ENCODE measurements around the gene DLG2.
"Not testable (repeated sequence)": the region's sequence is repeated elsewhere in the genome, so short reads cannot be mapped to it uniquely, and the experiment has no call there.

Gene DLG2

DNA sequence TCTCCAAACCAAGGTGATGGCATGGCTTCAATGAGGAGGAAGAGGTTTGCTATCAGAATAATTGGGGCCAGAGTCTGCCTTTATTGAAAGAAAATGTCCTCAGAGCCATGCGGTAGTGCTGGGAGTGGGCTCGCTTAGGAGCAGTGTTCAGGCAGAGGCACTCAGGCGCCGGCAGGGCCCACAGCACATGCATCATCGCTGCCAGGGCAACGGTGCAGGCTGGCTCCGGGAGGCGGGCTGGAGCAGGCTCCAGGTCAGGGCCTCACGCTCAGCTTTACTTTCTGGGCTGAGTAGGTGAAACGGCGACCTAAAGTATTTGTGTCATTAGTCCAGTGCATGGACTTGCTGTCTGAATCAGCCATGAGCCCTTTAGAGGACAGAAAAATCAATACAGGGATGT, 2171.1 kb downstream of the DLG2 start:
- DNase-seq, result no peak

DNA sequence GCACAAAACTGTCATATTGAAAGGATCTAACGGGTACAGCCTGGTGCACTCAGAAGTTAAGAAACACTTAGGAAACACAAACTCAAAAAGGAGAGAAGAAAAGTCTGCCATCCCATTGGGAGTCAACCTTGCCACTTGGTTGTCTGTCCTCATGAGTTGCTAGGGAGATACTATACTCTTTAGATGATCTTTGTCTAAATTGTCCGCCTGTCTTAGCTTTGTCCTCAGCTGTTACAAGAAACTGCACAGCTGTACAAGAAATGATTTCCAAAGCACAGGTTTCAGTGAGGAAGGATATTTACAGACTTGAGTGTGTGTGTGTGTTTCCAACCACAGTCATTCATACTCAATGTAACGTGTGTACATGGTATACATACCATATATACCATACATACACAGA, 2171.8 kb downstream of the DLG2 start:
- no peak for DNase-seq

DNA sequence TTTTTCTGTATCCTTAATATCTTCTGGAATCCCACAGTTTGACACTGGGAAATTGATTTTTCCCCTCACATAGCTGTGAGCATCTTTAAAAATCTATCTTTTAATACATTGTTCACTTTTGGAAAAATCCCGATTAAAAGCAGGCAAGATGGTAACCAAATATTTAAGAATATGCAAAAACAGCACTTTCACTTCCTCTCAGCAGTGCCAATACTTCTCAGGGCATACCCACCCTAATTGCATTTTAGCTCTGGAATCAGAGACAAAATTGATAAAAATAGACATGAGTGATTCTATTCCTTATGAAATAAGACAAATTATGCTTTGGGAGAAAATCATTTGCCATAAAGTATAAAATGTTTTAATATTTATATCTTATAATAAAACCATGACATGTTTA, 2172.5 kb downstream of the DLG2 start:
- DNase-seq, result no peak

DNA sequence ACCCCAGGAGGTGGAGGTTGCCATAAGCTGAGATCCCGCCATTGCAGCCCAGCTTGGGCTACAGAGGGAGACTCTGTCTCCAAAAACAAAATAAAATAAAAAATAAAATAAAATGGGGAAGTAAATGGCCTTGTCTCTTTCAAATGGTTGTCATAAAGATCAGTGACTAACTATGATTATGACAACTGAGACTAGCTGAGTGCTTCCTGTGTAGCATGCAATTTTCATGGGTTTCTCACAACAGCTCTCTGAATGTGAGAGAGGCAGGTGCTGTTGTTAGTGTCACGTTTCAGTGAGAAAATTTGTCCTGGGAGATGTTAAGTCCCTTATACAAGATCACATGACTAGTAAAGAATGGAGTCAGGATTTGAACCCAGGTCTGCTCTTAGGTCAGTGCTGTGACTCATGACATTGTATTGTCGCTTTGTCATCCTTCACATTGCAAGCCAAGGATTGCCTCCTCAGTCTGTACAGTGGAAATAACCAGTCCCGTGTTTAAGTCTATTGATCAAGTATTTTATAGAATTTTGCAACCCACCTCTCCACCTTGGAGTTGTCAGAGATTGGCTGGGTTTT, 2177.7 kb downstream of the DLG2 start:
- no peak for DNase-seq

DNA sequence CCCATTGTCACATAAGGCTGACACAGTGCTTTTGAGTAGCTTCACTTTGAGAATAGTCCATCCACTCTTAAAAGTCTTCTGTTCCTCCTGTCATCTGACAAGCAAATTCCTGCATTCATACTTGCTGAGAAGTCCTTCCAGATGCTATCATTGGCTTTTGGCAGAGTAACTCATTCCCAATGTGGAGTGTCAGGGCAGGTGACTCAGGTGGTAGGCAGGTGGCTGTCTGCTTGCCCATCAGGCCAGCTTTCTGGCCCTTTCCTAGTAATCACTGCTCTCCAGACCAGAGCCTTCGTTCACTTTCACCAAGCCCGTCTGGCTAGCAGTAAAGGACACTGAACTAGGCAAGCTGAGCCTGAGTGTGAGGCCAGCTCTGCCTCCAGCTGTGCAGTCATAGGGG, 2178.5 kb downstream of the DLG2 start:
- DNase-seq, result no peak

DNA sequence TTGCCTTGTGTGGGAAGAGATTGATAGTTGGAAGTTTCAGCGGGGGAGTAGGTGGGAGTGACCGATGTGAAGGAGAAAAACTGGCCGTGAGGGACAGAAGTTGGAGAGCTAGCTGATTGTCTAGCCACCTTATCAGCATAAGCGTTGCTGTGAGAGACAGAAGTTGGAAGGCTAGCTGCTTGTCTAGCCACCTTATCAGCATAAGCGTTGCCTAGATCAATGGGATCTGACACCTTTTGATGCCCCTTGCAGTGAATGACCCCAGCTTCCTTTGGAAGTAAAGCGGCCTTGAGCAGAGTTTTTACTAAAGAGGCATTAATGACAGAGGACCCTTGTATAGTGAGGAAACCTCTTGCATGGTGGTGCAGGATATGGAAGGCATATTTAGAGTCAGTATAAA, 2183.3 kb downstream of the DLG2 start:
- DNase-seq, result not testable (repeated sequence)

DNA sequence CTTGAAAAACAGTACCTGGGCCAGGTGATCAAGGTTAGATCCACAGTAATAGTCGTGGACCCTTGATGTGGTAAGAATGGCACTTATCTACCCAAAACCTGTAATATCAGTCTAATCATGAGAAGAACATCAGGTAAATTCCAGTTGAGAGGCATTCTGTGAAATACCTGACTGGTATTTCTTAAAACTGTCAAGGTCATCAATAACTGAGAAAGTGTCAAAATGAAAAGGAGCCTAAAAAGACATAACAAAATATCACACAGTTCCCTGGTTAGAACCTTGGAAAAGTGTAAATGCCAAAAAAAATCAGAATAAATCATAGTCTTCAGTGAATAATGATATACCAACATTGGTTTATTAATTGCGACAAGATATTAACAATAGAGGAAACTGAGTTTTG, 2185.5 kb downstream of the DLG2 start:
- DNase-seq, result no peak

DNA sequence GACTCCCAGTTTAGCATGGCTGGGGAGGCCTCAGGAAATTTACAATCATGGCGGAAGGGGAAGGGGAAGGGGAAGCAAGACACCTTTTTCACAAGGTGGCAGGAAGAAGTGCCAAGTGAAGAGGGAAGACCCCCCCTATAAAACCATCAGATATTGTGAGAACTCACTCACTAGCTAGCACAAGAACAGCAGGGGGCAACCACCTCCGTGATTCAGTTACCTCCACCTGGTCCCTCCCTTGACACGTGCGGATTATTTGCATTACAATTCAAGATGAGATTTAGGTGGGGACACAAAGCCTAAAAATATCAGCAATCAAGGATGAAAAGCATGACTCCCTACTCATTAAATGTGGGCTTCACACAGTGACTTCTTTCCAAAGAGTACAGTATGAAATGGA, 2186.0 kb downstream of the DLG2 start:
- DNase-seq, result no peak

DNA sequence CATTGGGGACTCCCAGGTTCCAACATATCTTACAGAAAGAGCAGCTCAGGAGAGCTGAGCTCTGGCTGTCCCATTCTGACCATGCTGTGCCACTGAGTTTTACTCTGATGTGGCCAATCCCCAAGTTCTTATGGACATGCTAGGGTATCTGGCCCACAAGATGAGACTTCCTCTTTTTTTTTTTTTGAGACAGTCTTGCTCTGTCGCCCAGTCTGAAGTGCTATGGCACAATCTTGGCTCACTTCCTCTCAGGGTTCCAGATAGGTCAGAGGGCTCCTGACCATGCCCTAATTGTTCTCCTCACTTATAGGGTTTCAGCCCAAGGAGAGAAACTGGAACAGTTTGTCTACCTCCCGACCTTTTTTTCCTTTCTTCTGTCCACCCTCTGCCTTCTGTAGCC, 2188.7 kb downstream of the DLG2 start:
- no peak for DNase-seq

DNA sequence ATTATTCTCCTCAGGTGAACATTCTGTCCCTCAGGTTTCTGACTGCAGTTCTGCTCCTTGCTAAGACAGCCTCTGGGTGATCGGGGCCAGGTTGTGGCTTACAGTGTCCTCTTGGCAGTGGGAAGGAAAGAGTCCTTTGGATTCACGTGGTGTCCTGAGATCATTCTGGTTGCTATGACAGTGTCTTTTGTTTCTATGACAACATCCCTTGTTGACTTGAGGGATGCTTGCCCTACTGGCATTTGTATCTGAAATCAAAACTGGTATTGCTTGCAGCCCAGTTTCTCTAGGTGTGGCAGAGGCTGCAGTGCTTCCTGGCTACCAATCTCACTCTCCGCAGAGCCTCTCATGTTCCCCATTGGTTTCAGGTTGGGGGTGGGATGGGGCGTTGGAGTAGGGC, 2189.2 kb downstream of the DLG2 start:
- no peak for DNase-seq

DNA sequence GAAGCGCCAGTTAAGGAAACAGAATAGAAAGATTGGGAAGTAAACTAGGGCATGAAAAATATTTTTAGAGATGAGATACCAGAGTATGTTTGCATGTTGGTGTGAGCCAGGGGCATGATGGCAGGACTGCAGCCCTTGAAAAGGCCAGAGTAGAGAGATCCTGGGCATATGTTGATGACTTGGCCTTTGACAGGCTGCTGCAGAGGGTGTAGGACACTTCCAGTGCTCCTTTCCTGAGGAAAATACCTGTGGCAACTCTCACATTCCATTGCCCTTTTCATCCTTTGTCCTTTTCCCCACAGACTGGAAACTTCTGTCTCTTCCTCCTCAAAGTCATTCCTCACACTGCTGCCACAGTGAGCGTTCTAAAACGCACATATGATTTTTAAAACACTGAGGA, 2190.3 kb downstream of the DLG2 start:
- DNase-seq, result no peak

DNA sequence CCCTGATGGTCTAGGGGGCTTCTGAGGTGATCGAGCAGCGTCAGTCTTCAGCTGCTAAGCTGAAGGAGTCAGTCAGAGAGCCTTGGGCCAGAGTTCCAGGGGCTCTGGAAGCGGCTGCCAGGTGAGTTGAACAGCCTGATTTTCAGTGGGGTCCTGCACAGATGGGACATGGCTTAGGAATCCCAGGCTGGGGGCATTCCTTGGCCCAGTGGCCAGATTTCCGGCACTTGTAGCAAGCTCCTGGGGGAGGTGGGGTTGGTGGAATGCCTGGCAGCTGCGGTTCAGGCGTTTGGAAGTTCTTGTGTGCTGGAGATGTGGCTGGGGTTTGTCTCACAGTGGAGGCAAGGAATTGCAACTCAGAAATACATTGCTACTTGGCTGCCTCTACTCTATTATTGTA, 2192.3 kb downstream of the DLG2 start:
- DNase-seq, result not testable (repeated sequence)

DNA sequence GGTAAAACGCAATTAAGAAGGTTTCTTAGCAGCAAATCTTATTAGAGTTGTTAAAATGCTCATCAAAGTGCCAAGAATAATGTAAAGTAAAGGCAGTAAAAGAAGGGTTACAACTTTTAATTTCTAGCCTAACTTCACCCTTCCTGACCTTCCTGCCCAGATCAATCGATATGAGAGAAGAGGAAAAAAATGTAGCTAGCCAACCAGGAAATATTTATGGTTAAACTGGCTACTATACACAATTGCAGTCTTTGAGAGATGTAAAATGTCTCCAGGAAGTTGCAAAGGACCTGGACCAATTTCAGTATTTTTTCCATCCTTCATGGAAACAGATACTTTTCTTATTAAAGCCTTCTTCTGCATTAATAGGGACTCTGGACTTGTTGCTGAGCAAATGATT, 2199.2 kb downstream of the DLG2 start:
- no peak for DNase-seq

DNA sequence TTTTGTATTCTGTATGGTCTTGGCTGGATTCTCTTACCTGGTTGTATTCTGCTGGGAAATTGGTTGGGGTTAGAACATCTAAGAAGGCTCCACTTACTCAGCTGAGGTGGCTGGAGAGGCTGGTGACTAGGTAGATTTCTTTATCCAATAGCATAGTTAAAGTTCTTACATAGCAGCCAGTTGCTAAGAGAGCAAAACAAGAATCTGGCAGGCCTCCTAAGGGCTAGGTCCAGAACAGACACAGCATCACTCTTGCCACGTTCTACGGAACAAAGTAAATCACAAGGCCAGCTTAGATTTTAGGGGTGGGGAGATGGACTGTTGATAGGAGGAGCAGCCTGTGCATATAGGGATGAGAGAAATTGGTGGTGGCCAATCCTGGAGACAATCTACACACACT, 2199.6 kb downstream of the DLG2 start:
- no peak for DNase-seq

DNA sequence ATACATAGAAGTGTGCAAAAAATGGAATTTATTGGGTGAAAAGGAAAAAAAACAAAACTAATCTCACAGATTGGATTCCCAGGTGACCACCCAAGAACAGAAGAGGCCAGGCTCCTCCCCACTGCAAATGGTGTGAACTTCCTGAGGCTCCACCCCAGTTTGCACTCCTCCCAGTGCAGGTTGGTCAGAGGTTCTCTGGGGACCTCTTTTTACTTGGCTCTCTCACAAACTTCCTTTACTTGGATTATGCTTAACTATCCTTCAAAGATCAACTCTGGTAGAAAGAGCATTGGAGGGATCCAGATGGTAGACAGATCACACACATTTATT, 2202.0 kb downstream of the DLG2 start:
- no peak for DNase-seq

DNA sequence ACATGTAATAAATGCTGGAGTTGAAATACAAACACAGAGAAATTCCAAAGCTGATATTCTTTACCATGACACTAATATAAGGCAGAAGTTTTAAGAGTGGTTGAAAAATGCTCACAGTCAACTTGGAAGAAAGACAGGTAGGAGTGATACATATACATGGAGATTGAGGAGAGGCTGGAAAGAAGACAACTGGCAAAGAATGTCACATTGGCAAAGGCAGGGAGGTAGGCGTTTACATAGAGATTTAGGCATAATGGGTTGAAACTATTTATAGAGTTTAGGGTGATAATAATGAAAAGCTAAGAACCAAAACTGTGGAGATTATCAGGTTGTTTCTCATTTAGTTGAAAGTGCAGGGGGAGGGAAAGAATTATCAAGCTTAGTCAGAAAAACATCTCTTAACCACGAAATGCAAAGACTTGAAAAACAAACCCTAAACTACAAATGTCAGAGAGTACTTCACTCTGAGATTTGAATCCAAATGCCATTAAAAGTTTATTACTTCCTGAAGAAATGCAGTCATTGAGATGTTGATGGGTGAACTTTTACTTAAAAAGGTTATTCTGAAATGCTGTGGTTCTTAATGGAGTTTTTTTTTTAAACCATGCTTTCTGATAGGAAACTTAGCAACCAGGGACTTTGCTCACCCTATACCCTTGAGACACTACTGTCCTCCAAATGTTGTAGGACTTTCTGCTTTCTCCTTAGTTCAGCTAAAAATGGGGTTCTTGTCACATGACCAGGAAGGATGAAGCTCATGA, 2202.6 kb downstream of the DLG2 start:
- DNase-seq, result no peak

DNA sequence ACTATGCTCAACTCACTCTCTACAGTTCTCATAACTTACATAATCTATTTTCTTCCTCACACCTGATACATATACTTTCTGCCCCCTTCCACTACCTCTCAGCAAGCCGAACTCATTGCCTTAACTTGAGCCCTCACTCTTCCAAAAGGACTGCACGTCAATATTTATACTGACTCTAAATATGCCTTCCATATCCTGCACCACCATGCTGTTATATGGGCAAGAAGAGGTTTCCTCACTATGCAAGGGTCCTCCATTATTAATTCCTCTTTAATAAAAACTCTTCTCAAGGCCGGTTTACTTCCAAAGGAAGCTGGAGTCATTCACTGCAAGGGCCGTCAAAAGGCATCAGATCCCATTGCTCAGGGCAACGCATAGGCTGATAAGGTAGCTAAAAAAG, 2204.5 kb downstream of the DLG2 start:
- DNase-seq, result not testable (repeated sequence)

DNA sequence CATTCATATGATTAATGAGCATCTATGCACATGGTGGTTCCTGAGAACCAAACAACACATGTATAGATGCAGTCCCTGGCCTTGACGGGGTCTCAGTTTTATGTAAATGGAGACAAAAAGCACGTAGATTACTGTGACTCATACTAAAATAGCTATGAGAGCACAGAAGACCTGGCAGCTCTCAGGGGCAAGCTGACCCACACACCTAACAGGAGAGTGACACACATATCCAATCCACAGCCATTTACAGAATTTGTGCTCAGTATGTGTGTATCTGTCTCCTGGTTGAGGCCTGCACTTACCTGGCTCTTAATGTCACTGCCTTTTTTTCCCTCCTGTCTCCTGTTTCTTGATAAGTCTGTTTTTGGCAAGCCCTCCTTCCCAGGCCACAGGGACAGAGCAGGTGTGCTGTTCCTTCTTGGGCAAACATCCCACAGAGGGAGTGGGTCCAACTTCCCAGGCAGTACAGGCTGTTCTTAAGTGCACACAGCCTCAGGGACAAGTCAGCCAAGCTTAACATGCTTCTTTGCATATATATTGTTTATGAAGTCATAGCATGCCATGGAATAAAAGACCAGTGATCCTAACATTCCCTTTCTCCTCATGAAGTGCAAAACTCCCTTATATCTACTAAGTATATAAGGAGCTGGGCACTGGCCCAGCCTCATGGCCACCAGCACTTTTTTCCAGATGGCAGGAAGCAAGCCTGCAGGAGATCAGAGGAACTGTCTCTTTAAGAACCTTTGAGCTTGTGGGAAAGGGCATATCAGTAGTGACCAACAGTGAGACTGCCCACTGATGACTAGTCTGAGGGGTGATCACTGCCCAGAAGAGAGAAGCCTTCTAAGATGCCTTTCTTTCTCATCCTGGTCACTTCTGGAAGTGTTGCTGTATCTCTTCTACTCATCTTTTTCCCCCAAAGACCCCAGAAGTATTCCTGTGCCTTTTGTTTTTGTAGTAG, 2216.3 kb downstream of the DLG2 start:
- no peak for DNase-seq

DNA sequence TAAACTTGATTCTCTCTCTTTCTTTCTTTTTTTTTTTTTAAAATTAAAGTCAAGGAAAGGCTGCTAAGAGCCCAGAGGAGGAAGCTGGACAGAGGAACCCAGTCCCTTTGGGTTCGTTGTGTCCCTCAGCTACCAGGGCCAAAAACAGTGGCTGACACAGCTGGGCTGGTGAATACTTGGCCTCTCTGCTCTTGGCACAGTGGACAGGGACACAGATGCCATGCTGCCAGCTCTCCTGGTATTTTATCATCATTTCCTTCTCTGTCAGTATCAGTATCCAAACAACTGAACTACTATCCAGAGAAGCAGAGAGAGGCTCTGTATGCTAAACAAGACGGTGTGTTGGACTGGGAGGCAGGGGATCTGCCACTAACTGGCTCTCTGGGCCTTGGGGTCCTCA, 2217.3 kb downstream of the DLG2 start:
- DNase-seq, result no peak

DNA sequence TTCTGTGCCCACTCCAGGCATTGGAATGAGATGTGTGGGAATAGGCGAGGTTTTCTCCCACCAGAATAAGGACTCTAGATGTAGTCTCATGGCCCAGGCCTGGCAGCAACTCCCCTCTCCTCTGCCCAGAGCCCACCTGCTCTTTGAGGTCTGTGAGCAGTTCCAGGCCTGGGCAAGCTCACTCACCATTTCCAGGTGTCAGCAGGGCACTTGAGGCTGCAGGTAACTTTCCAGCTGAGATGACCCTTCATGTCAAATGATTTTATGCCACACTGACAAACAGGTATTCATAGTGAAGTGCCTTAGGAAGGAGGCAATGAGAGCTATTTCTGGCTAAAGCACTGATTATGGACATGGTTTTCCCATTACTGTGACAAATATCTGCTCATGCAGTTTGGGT, 2217.7 kb downstream of the DLG2 start:
- no peak for DNase-seq

DNA sequence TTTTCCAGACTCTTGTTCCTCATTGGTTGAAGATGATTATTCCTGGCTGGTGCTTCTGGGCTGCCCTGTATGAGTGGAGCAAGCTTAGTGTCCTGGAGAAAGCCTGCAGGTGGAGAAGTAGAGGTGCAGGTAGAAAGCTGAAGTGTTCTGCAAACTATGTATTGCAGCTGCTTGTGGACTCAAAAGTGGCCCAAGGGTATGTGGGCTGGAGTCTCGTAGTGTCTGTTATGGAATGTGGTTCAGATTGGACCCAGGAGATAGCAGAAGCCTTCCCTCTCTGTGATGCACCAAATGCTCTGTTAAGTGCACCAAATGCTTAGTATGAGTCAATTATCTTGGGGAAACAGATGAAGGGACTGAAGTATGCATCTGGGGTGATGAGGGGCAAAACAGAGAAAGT, 2218.2 kb downstream of the DLG2 start:
- no peak for DNase-seq

All from NCI-H1694 (cell line).